Activated naive CD8-positive, alpha-beta T cell treated with anti-CD3 and anti-CD28 coated beads, Interleukin-2, amount 50 U/mL, for 24 hours (primary cell): ENCODE results near the gene TMEM43.
A peak's percentile ranks its signal among the peaks of the same experiment; 100 is the strongest.

Experiments used
- ATAC-seq: fragments of 150-1000 bp; cut with Tn5 transposase; one replicate; pipeline ENCODE4 v1.10.0; 2021
- DNase-seq: peaks from one replicate; pipeline ENCODE4 v3.0.0; 2021
- H3K27ac Mint-ChIP-seq: one replicate; pipeline ENCODE4 v1.8.0; 2021; ENCODE audit warnings: mild to moderate bottlenecking, mixed read lengths
- H3K27me3 Mint-ChIP-seq: one replicate; pipeline ENCODE4 v1.8.0; 2021; ENCODE audit warnings: mixed read lengths
- H3K36me3 Mint-ChIP-seq: one replicate; pipeline ENCODE4 v1.8.0; 2021; ENCODE audit warnings: low read depth, mixed read lengths
- H3K4me1 Mint-ChIP-seq: one replicate; pipeline ENCODE4 v1.8.0; 2021; ENCODE audit warnings: mixed read lengths
- H3K4me3 Mint-ChIP-seq: one replicate; pipeline ENCODE4 v1.8.0; 2021; ENCODE audit warnings: mild to moderate bottlenecking, moderate library complexity, mixed read lengths
- H3K9me3 Mint-ChIP-seq: one replicate; pipeline ENCODE4 v1.8.0; 2021; ENCODE audit warnings: mixed read lengths

Gene TMEM43

DNA sequence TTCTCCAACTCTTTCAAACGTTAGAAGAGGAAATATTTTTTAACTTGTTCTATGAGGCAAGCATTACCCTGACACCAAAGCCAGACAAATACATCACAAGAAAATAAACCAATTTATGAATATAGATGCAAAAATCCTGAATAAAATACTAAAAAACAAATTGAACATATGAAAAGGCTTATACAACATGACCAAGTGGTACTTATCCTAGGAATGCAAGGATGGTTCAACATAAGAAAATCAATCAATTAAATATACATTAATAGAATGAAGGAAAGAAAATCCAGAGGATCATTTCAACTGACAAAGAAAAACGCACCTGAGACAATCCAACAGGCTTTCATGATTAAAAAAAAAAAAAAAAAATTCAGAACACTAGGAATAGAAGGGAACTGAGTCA is 36.4 kb downstream of the TMEM43 start:
- peaks cover 5% of the 10 kb centered on the region for H3K4me1 Mint-ChIP-seq
- H3K36me3 Mint-ChIP-seq = peaks cover 77% of the 10 kb centered on the region
- DNase-seq = no peak
- ATAC-seq = no peak
- H3K27ac Mint-ChIP-seq = no peak overlapping the region
- H3K27me3 Mint-ChIP-seq = no peaks in the 10 kb centered on the region
- H3K4me3 Mint-ChIP-seq = no peak overlapping the region
- H3K9me3 Mint-ChIP-seq = peaks cover 22% of the 10 kb centered on the region

- Mint-ChIP-seq H3K4me1 (peaks cover 1% of the 10 kb centered on the region), H3K36me3 (peaks cover 79% of the 10 kb centered on the region), H3K27me3 (no peaks in the 10 kb centered on the region), H3K9me3 (peaks cover 22% of the 10 kb centered on the region), H3K4me3 (no peak overlapping the region), H3K27ac (no peak overlapping the region)
- DNase-seq (no peak), ATAC-seq (no peak)
These were observed 37.3 kb downstream of the TMEM43 start for GRCh38 chr3:14162178-14162577.

DNA sequence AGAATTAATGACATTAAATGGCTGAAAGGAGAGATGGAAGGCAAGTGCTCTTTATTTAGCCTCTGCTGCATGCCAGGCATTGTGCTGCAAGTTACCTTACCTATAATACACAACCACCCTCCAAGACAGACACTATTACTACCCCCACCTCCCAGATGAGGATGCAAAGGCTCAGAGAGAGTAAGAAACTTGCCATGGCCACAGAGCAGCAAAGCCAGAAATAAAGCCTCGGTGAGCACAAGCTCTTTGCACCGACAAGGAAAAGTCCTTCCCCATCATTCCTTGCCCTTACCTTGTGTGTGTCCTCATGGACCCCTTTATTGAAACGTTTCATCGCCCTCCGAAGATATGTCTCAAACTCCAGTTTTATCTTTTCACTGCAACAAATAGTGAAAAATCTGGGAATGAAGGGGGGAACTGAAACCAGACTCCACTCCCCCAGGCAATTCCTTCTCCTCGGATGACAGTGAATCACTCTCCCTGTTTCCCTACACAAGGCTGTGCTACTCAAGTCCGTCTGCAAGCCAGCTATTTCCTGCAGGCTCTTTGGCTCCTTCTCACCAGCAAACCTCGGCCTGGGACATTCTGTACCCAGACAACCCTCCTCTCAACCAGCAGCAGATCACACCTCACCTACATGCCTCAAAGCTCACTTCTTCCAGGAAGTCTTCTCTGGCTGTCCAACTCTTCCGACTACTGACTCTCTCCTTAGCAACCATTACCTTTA is 42.2 kb downstream of the TMEM43 start:
- no peak for ATAC-seq
- Mint-ChIP-seq H3K4me1 (peaks cover 13% of the 10 kb centered on the region), H3K4me3 (no peak overlapping the region), H3K27me3 (no peaks in the 10 kb centered on the region), H3K36me3 (peaks cover 74% of the 10 kb centered on the region), H3K27ac (no peak overlapping the region), H3K9me3 (peaks cover 16% of the 10 kb centered on the region)
- no peak for DNase-seq

DNA sequence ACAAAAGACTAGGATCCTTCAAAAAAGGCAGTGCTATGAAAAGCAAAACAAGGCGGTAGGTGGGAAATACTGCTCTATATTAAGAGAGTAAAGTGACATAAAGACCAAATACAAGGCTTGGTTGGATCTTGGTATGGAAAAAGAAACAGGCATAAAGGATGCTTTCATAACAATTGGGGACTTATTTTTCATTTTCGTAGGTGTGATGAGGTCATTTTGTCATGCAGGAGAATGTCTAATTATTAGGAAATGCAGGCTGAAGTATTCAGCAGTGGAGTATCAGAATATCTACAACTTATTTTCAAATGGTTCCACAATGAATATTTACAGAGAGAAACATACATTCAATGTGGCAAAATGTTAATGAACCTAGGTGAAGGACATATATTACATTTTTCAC is 44.6 kb downstream of the TMEM43 start:
- Mint-ChIP-seq H3K9me3 (no peaks in the 10 kb centered on the region), H3K27ac (no peak overlapping the region), H3K4me1 (peaks cover 23% of the 10 kb centered on the region), H3K36me3 (peaks cover 62% of the 10 kb centered on the region), H3K27me3 (no peaks in the 10 kb centered on the region), H3K4me3 (no peak overlapping the region)
- ATAC-seq = no peak
- DNase-seq = no peak

- Mint-ChIP-seq H3K27ac (no peak overlapping the region), H3K4me1 (peaks cover 26% of the 10 kb centered on the region), H3K27me3 (no peaks in the 10 kb centered on the region), H3K4me3 (no peak overlapping the region), H3K36me3 (peaks cover 58% of the 10 kb centered on the region), H3K9me3 (no peaks in the 10 kb centered on the region)
- DNase-seq = no peak
- no peak for ATAC-seq
These were observed 45.0 kb downstream of the TMEM43 start for GRCh38 chr3:14169871-14170270.

- no peak for DNase-seq
- Mint-ChIP-seq H3K27ac (peak overlapping the region; percentile 46), H3K27me3 (no peaks in the 10 kb centered on the region), H3K4me3 (no peak overlapping the region), H3K9me3 (no peaks in the 10 kb centered on the region), H3K4me1 (peaks cover 34% of the 10 kb centered on the region), H3K36me3 (peaks cover 55% of the 10 kb centered on the region)
- ATAC-seq = no peak
These were observed 45.8 kb downstream of the TMEM43 start for GRCh38 chr3:14170531-14171159.

GRCh38 chr3:14172496-14172895 is 47.6 kb downstream of the TMEM43 start:
- Mint-ChIP-seq H3K4me3 (no peak overlapping the region), H3K36me3 (peaks cover 45% of the 10 kb centered on the region), H3K4me1 (peaks cover 51% of the 10 kb centered on the region), H3K9me3 (no peaks in the 10 kb centered on the region), H3K27me3 (no peaks in the 10 kb centered on the region), H3K27ac (no peak overlapping the region)
- DNase-seq = no peak
- no peak for ATAC-seq

GRCh38 chr3:14174483-14174882 is 49.6 kb downstream of the TMEM43 start:
- Mint-ChIP-seq H3K36me3 (peaks cover 32% of the 10 kb centered on the region), H3K9me3 (no peaks in the 10 kb centered on the region), H3K27ac (no peak overlapping the region), H3K27me3 (no peaks in the 10 kb centered on the region), H3K4me3 (no peak overlapping the region), H3K4me1 (peaks cover 65% of the 10 kb centered on the region)
- DNase-seq (no peak), ATAC-seq (no peak)

DNA sequence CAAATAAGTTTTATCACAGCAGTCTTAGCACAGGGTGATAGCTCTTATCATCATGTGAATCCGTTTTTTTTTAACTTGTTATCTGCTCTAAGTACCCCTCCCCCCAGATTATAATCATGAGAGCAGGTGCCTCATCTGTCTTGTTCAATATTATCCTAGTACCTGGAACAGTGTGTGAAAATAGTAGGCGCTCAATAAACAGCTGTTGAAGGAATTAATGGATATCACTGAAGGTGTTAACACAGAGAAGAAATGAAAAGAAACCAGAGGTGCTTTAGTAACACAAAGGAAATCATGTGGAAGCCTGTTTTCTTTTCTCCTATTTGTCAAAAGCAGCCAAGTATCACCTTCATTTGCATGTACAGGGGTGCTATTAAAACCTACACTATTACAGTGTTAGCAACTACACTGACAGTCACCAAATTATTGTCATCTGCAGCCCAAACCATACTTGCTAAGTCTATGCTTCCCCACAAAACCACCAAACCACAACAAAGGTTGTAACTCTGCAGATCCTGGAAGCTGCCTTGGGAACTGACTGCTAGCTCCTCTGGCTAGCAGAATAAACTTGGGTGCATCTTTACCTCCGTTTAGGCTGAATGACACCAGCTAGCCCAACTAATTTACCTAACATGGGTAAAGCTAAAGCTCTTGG is 50.7 kb downstream of the TMEM43 start:
- peak; percentile 22 for DNase-seq
- Mint-ChIP-seq H3K27me3 (no peaks in the 10 kb centered on the region), H3K36me3 (peaks cover 23% of the 10 kb centered on the region), H3K27ac (no peak overlapping the region), H3K9me3 (no peaks in the 10 kb centered on the region), H3K4me3 (peak overlapping the region; percentile 19), H3K4me1 (peaks cover 64% of the 10 kb centered on the region)
- peak; percentile 62 for ATAC-seq

DNA sequence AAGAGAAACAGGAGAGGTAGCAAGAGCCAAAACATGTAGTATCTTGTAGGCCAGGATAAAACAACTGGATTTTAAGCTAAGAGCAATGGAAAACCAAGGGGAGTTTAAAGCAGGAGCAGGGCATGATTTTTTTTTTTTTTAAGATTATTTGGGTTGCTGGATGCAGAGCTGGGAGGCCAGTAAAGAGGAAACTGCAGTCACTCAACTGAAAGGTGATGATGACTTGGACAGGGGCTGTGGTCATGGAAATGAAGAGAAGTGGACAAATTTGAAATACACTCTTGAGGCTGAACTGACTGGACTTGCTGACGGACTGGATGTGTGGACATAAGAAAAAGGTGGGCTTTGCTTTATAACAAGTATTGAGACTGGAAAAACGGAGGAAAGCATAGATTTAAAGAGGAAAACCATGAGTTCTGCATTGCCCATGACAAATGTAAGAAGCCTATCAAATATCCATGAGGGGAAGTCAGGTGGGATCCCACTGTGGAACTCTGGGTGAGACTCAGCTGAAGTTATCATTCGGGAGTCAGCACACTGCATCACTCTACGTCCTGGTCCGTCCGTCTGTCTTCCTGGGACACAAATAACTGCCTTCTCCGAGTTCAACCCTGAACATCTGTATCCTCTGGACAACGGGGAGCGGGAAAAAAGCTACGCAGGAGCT is 52.9 kb downstream of the TMEM43 start:
- peak; percentile 3 for ATAC-seq
- no peaks in the 10 kb centered on the region for H3K9me3 Mint-ChIP-seq
- H3K36me3 Mint-ChIP-seq = peaks cover 16% of the 10 kb centered on the region
- peaks cover 69% of the 10 kb centered on the region for H3K4me1 Mint-ChIP-seq
- H3K27ac Mint-ChIP-seq = peak overlapping the region; percentile 93
- no peak for DNase-seq
- no peaks in the 10 kb centered on the region for H3K27me3 Mint-ChIP-seq
- peak overlapping the region; percentile 93 for H3K4me3 Mint-ChIP-seq

DNA sequence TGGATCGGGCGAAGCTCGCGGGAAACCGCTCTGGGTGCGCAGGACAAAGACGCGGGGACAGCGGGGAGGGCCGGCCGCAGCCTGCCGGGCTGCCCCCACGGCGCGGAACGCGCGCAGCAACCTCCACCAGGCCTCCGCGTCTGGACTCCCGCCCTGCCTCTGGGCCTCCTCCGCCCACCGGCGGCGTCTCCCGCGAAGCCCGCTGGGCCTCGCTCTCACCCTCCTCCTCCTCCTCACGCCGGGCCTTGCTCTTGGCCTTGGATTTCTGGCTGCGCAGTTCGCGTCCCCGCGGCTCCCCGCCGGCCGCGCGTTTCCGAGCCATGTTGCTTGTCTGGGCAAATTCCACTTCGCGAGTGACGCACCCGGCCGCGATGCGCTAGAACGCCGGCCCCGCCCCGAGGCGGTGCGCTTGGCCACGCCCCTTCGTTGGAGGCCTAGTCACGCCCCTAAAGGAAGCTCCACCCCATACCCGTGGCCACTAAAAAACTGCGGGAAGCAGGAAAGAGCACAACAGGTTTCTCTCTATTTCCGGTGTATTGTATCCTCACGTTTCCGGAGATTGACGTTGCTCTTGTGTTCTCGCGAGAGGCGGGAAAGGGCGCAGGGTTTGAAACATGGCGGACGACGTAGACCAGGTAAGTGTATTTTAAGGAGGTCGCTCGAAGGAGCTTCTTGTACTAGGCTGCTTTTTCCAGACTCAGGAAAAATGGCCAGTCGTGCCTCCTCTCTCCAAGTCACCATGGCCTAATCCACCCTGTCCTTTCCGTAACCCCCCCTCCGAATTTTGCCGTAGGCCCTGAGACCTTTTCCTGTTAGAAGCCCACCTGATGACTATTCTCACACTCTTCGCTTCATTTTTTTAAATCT is 53.6 kb downstream of the TMEM43 start, which contains the start of the genes LSM3 and XPC:
TSS of gene LSM3 (plus strand) at position 571 of the 867 bp plus-strand sequence. CDS start at position 615, 44 bp downstream.
TSS of gene XPC (minus strand) at position 355 of the 867 bp plus-strand sequence. CDS start at position 322, 33 bp downstream.
- peak within 1 kb of the TSS; percentile 93 for H3K27ac Mint-ChIP-seq
- DNase-seq (peak; percentile 95), ATAC-seq (peak; percentile 96)
- peaks cover 68% of the 10 kb centered on the region for H3K4me1 Mint-ChIP-seq
- peak within 1 kb of the TSS; percentile 93 for H3K4me3 Mint-ChIP-seq
- no peaks in the 10 kb centered on the region for H3K27me3 Mint-ChIP-seq
- no peaks in the 10 kb centered on the region for H3K9me3 Mint-ChIP-seq
- H3K36me3 Mint-ChIP-seq = peaks cover 17% of the 10 kb centered on the region

DNA sequence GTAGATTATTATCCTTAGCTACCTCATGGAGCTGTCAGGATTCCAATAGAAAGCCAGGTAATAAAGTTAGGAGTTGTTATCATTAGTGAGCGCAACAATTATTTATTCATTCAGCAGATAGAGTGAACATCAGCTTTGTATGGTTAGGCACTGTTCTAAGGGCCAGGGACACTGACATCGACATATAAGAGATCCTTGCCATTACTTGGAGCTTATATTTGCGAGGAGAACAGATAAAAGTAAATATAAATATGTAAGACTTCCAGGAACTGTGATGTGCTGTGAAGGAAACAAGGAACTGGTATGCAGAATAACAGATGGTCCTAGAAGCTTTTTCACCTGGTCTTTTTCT is 54.2 kb downstream of the TMEM43 start:
- ATAC-seq (no peak), DNase-seq (no peak)
- H3K4me3 Mint-ChIP-seq = peak overlapping the region; percentile 93
- no peaks in the 10 kb centered on the region for H3K27me3 Mint-ChIP-seq
- H3K4me1 Mint-ChIP-seq = peaks cover 68% of the 10 kb centered on the region
- H3K27ac Mint-ChIP-seq = peak overlapping the region; percentile 93
- H3K9me3 Mint-ChIP-seq = no peaks in the 10 kb centered on the region
- peaks cover 22% of the 10 kb centered on the region for H3K36me3 Mint-ChIP-seq

DNA sequence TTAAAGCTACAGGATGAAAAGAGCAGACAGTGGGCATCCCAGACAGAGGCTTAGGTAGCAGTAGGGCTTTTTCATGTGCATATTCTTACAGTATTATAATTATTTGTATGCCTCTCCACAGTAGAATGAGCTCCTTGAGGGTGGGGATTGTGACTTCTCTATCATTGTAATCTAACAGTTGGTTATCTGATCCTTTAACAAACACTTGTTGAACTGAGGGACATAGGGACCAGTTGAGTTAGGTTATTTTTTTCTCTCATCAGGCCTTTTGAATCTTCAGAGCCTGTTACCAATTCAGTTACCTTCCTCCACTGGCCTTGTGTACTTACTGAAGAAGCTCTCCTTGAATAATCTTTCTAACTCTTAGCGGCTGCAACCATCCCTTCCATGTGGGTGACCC is 54.9 kb downstream of the TMEM43 start:
- Mint-ChIP-seq H3K4me1 (peaks cover 62% of the 10 kb centered on the region), H3K27ac (peak overlapping the region; percentile 93), H3K4me3 (peak overlapping the region; percentile 93), H3K9me3 (no peaks in the 10 kb centered on the region), H3K36me3 (peaks cover 23% of the 10 kb centered on the region), H3K27me3 (no peaks in the 10 kb centered on the region)
- ATAC-seq = no peak
- no peak for DNase-seq

GRCh38 chr3:14181253-14181652 is 56.4 kb downstream of the TMEM43 start:
- DNase-seq (no peak), ATAC-seq (no peak)
- Mint-ChIP-seq H3K4me1 (peaks cover 49% of the 10 kb centered on the region), H3K36me3 (peaks cover 30% of the 10 kb centered on the region), H3K4me3 (no peak overlapping the region), H3K9me3 (no peaks in the 10 kb centered on the region), H3K27ac (no peak overlapping the region), H3K27me3 (no peaks in the 10 kb centered on the region)
